ENCODE data around the gene KRT74.

- TF ChIP-seq CTCF (IDR thresholded peaks at IDR 0.05; ENCODE audit: low read depth, low read length, missing input control) (no peak), SP1 (IDR thresholded peaks at IDR 0.05) (no peak), JUND (IDR thresholded peaks at IDR 0.05) (no peak)
- TF ChIP-seq, protein P1, sequence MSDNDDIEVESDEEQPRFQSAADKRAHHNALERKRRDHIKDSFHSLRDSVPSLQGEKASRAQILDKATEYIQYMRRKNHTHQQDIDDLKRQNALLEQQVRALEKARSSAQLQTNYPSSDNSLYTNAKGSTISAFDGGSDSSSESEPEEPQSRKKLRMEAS (IDR thresholded peaks at IDR 0.05): no peak
These were observed 28.0 kb upstream of the KRT74 start for GRCh38 chr12:52601671-52602070.

All from liver (tissue), 3 donors.